B cell (primary cell): ENCODE data around the gene RPTOR.

Experiments used
- CTCF ChIP-seq: fragments of 200-600 bp; IDR thresholded peaks from one replicate; pipeline ENCODE4 v1.8.0; 2022; ENCODE audit warnings: antibody characterized with exemption, mild to moderate bottlenecking
- EZH2 ChIP-seq: IDR thresholded peaks from 2 replicates; pipeline ENCODE4 v1.6.1; 2012; ENCODE audit warnings: borderline replicate concordance, low read depth, mild to moderate bottlenecking, moderate library complexity, low read length; ENCODE audit not compliant: insufficient read depth, poor library complexity, severe bottlenecking

- no peak for TF ChIP-seq CTCF
- TF ChIP-seq EZH2 = no peak
These were observed 425.0 kb downstream of the RPTOR start for GRCh38 chr17:80969674-80970043.
